GM20431 (cell line): ENCODE results near the gene GGPS1.
"Not testable (repeated sequence)": the region's sequence is repeated elsewhere in the genome, so short reads cannot be mapped to it uniquely, and the experiment has no call there.

Experiments
- in situ Hi-C: fragments of 300-500 bp; cut with MseI, MboI; formaldehyde crosslinking; loops from one replicate; pipeline ENCODE4 v1.15.0; 2020; ENCODE audit warnings: low sequenced_read_pairs; ENCODE audit not compliant: unreplicated experiment

Gene GGPS1

DNA sequence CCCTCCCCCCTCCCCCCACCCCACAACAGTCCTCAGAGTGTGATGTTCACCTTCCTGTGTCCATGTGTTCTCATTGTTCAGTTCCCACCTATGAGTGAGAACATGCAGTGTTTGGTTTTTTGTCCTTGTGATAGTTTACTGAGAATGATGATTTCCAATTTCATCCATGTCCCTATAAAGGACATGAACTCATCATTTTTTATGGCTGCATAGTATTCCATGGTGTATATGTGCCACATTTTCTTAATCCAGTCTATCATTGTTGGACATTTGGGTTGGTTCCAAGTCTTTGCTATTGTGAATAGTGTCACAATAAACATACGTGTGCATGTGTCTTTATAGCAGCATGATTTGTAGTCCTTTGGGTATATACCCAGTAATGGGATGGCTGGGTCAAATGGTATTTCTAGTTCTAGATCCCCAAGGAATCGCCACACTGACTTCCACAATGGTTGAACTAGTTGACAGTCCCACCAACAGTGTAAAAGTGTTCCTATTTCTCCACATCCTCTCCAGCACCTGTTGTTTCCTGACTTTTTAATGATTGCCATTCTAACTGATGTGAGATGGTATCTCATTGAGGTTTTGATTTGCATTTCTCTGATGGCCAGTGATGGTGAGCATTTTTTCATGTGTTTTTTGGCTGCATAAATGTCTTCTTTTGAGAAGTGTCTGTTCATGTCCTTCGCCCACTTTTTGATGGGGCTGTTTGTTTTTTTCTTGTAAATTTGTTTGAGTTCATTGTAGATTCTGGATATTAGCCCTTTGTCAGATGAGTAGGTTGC is 53.8 kb downstream of the GGPS1 start:
- in situ Hi-C loops, result not testable (repeated sequence)

DNA sequence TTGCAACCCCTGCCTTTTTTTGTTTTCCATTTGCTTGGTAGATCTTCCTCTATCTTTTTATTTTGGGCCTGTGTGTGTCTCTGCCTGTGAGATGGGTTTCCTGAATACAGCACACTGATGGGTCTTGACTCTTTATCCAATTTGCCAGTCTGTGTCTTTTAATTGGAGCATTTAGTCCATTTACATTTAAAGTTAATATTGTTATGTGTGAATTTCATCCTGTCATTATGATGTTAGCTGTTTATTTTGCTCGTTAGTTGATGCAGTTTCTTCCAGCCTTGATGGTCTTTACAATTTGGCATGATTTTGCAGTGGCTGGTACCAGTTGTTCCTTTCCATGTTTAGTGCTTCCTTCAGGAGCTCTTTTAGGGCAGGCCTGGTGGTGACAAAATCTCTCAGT is 57.3 kb downstream of the GGPS1 start:
- in situ Hi-C loops, result not testable (repeated sequence)

DNA sequence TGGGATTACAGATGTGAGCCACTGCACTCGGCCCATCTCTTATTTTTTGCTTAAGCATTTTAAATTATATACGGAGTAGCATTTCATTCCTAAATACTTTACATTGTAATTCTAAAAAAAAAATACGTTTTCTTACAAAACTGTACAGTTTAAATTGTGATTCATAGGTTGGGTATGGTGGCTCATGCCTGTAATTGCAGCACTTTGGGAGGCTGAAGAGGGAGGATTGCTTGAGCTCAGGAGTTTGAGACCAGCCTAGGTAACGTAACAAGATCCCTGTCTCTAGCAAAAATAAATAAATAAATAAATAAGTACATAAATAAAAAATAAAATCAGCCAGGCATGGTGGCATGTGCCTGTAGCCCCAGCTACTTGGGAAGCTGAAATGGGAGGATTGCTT is 63.5 kb downstream of the GGPS1 start:
- in situ Hi-C loops, result no loop called here
